ENCODE measurements around the gene SLC16A4. TPM values are rescaled to one million over a fixed set of nuclear protein-coding genes. Genes with fewer than 3 reads are reported as not detected.
A peak's percentile ranks its signal among the peaks of the same experiment; 100 is the strongest.

Gene SLC16A4
- total RNA-seq, 1 donor from 2014 or later = 9.6 TPM

- H3K4me3 ChIP-seq = peak overlapping the region; percentile 45
- TF ChIP-seq CTCF (IDR thresholded peaks at IDR 0.05) = no peak
- ATAC-seq = peak; percentile 93 to 97
- peaks cover 10% of the 10 kb centered on the region for H3K4me1 ChIP-seq
- intact Hi-C loops (cut with DNase I) = no loop called here
- no peaks in the 10 kb centered on the region for H3K27me3 ChIP-seq (ENCODE audit: low read depth)
- peak overlapping the region; percentile 72 for H3K27ac ChIP-seq
- peak; percentile 65 for DNase-seq
- H3K9me3 ChIP-seq = no peaks in the 10 kb centered on the region
- H3K36me3 ChIP-seq = peaks cover 8% of the 10 kb centered on the region
These were observed 730 bp downstream of the SLC16A4 start for GRCh38 chr1:110390096-110390495.

- no peaks in the 10 kb centered on the region for H3K27me3 ChIP-seq (ENCODE audit: low read depth)
- no peaks in the 10 kb centered on the region for H3K9me3 ChIP-seq
- DNase-seq = no peak
- intact Hi-C loops (cut with DNase I) = no loop called here
- peaks cover 19% of the 10 kb centered on the region for H3K4me1 ChIP-seq
- H3K4me3 ChIP-seq = no peak overlapping the region
- H3K36me3 ChIP-seq = peaks cover 8% of the 10 kb centered on the region
- no peak for TF ChIP-seq CTCF (IDR thresholded peaks at IDR 0.05)
- no peak overlapping the region for H3K27ac ChIP-seq
- no peak for ATAC-seq
These were observed 3.6 kb downstream of the SLC16A4 start for GRCh38 chr1:110387048-110387754.

GRCh38 chr1:110385369-110385768 is 5.5 kb downstream of the SLC16A4 start:
- no peaks in the 10 kb centered on the region for H3K27me3 ChIP-seq (ENCODE audit: low read depth)
- no peak for ATAC-seq
- no peaks in the 10 kb centered on the region for H3K9me3 ChIP-seq
- H3K36me3 ChIP-seq = peaks cover 9% of the 10 kb centered on the region
- no peak overlapping the region for H3K4me3 ChIP-seq
- TF ChIP-seq CTCF (IDR thresholded peaks at IDR 0.05) = no peak
- intact Hi-C loops (cut with DNase I) = no loop called here
- H3K27ac ChIP-seq = no peak overlapping the region
- no peak for DNase-seq
- H3K4me1 ChIP-seq = peaks cover 29% of the 10 kb centered on the region

GRCh38 chr1:110384581-110385321 is 6.1 kb downstream of the SLC16A4 start:
- Histone ChIP-seq H3K4me1 (peaks cover 30% of the 10 kb centered on the region), H3K36me3 (peaks cover 13% of the 10 kb centered on the region), H3K27me3 (ENCODE audit: low read depth) (no peaks in the 10 kb centered on the region), H3K4me3 (no peak overlapping the region), H3K27ac (peak overlapping the region; percentile 60), H3K9me3 (no peaks in the 10 kb centered on the region)
- intact Hi-C loops (cut with DNase I) = no loop called here
- TF ChIP-seq CTCF (IDR thresholded peaks at IDR 0.05) = no peak
- DNase-seq = no peak
- ATAC-seq = no peak

- intact Hi-C loops (cut with DNase I) = no loop called here
- ATAC-seq = no peak
- H3K9me3 ChIP-seq = no peaks in the 10 kb centered on the region
- peaks cover 23% of the 10 kb centered on the region for H3K36me3 ChIP-seq
- no peak for DNase-seq
- no peaks in the 10 kb centered on the region for H3K27me3 ChIP-seq (ENCODE audit: low read depth)
- H3K27ac ChIP-seq = peak overlapping the region; percentile 60
- H3K4me3 ChIP-seq = no peak overlapping the region
- TF ChIP-seq CTCF (IDR thresholded peaks at IDR 0.05) = no peak
- H3K4me1 ChIP-seq = peaks cover 22% of the 10 kb centered on the region
These were observed 7.4 kb downstream of the SLC16A4 start for GRCh38 chr1:110383251-110383990.

Data from lower lobe of right lung (tissue), 2 donors.